ENCODE data around the gene WT1. TPM values are rescaled to one million over a fixed set of nuclear protein-coding genes. Genes with fewer than 3 reads are reported as not detected.

WT1 gene
- total and polyA plus RNA-seq, 10 of the 15 experiments (the other 5 are each of a cell fraction or from before 2014, with no cell fraction given), result 0.07 to 0.37 (median 0.08) TPM; not detected in 7

- Histone ChIP-seq H3K9ac (ENCODE audit: control insufficient read depth, insufficient read depth, low read length) (no peak overlapping the region), H3K27ac (ENCODE audit: control insufficient read depth, insufficient read depth) (no peak overlapping the region), H3K27me3 (replicated peaks in 1 of 2; ENCODE audit: control insufficient read depth in 2 of 2, insufficient read depth in 2 of 2, low read length in 1 of 2) (no peaks in the 10 kb centered on the region; a peak in 1 of 4 replicates), H2AFZ (ENCODE audit: control insufficient read depth, low read depth, low read length) (no peak overlapping the region), H3K4me3 (no peak overlapping the region), H3K79me2 (ENCODE audit: control insufficient read depth, insufficient read depth, low read length) (no peaks in the 10 kb centered on the region), H3K36me3 (ENCODE audit: control insufficient read depth in 2 of 2, insufficient read depth in 2 of 2, low read length in 1 of 2) (no peaks in the 10 kb centered on the region), H3K4me2 (ENCODE audit: control insufficient read depth, insufficient read depth) (no peak overlapping the region), H3K4me1 (ENCODE audit: control insufficient read depth, insufficient read depth, low read length) (no peaks in the 10 kb centered on the region), H3K9me3 (replicated peaks; ENCODE audit: control insufficient read depth, insufficient read depth, low read length) (no peaks in the 10 kb centered on the region), H4K20me1 (ENCODE audit: control insufficient read depth, insufficient read depth) (no peaks in the 10 kb centered on the region)
- no peak for FAIRE-seq
- ChIA-PET SMC1A (ENCODE audit: uncharacterized antibody, unreplicated experiment) (interaction anchor here (0.6 kb wide), 1 partner anchor 53 kb away, joined by 3 read pairs; no protein-coding TSS in a partner anchor), CTCF (no interaction called here), POLR2A (no interaction called here), RAD21 (ENCODE audit: unreplicated experiment) (no interaction called here)
- no peak for DNase-seq (ENCODE audit: low read depth, low spot score)
- 64% methylated on average over 16 of the region's 16 CpGs for WGBS (ENCODE audit: insufficient coverage, insufficient replicate concordance, low lambda C conversion rate, missing lambda C conversion rate)
- intact Hi-C loops (cut with micrococcal nuclease; ENCODE audit: unreplicated experiment), result no loop called here
- no peak for ATAC-seq
- TF ChIP-seq RFX5 (IDR thresholded peaks at IDR 0.05; ENCODE audit: low read depth, low read length), result no peak
- TF ChIP-seq ZNF217 (IDR thresholded peaks at IDR 0.05), result no peak
- TF ChIP-seq GABPA (IDR thresholded peaks at IDR 0.05; ENCODE audit: low read depth), result no peak
- TF ChIP-seq POLR2AphosphoS2 (IDR thresholded peaks at IDR 0.05; ENCODE audit: low read depth, low read length), result no peak
- TF ChIP-seq SP1 (IDR thresholded peaks at IDR 0.05; ENCODE audit: low read depth, low read length), result no peak
- TF ChIP-seq SREBF1 (IDR thresholded peaks at IDR 0.05; ENCODE audit: low read length), result no peak
- no peak for TF ChIP-seq CEBPB (IDR thresholded peaks at IDR 0.05; ENCODE audit: borderline replicate concordance in 1 of 2, low read depth in 2 of 2, low read length in 2 of 2)
- no peak for TF ChIP-seq RUNX3 (IDR thresholded peaks at IDR 0.05; ENCODE audit: low read length)
- no peak for TF ChIP-seq ZNF274 (IDR thresholded peaks at IDR 0.05; ENCODE audit: insufficient read depth, insufficient read length)
- no peak for TF ChIP-seq BCL3 (IDR thresholded peaks at IDR 0.05; ENCODE audit: borderline replicate concordance, insufficient read depth, low read depth, low read length, poor library complexity, severe bottlenecking)
- TF ChIP-seq EP300 (IDR thresholded peaks at IDR 0.05; ENCODE audit: borderline replicate concordance in 1 of 2, control insufficient read depth in 1 of 2, low read depth in 2 of 2, low read length in 2 of 2), result no peak
- no peak for TF ChIP-seq ZBTB11 (CRISPR knock-in tag; IDR thresholded peaks at IDR 0.05)
- no TSS peak for BruUV-seq (replicated peaks)
- in situ Hi-C loops (cut with MboI), result no loop called here
Observed at GRCh38 chr11:32400196-32400595, 35.1 kb downstream of the WT1 start.

All from GM12878 (cell line).